HG02852 (cell line): Measurements from ENCODE around the gene ERLEC1.
"Not testable (repeated sequence)": the region's sequence is repeated elsewhere in the genome, so short reads cannot be mapped to it uniquely, and the experiment has no call there.

Experiments used
- ATAC-seq: cut with Tn5 transposase; IDR thresholded peaks from one replicate; pipeline ENCODE4 v1.9.1; 2021; ENCODE audit warnings: mild to moderate bottlenecking, moderate library complexity; ENCODE audit not compliant: unreplicated experiment

The ERLEC1 gene, protein sequence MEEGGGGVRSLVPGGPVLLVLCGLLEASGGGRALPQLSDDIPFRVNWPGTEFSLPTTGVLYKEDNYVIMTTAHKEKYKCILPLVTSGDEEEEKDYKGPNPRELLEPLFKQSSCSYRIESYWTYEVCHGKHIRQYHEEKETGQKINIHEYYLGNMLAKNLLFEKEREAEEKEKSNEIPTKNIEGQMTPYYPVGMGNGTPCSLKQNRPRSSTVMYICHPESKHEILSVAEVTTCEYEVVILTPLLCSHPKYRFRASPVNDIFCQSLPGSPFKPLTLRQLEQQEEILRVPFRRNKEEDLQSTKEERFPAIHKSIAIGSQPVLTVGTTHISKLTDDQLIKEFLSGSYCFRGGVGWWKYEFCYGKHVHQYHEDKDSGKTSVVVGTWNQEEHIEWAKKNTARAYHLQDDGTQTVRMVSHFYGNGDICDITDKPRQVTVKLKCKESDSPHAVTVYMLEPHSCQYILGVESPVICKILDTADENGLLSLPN

DNA sequence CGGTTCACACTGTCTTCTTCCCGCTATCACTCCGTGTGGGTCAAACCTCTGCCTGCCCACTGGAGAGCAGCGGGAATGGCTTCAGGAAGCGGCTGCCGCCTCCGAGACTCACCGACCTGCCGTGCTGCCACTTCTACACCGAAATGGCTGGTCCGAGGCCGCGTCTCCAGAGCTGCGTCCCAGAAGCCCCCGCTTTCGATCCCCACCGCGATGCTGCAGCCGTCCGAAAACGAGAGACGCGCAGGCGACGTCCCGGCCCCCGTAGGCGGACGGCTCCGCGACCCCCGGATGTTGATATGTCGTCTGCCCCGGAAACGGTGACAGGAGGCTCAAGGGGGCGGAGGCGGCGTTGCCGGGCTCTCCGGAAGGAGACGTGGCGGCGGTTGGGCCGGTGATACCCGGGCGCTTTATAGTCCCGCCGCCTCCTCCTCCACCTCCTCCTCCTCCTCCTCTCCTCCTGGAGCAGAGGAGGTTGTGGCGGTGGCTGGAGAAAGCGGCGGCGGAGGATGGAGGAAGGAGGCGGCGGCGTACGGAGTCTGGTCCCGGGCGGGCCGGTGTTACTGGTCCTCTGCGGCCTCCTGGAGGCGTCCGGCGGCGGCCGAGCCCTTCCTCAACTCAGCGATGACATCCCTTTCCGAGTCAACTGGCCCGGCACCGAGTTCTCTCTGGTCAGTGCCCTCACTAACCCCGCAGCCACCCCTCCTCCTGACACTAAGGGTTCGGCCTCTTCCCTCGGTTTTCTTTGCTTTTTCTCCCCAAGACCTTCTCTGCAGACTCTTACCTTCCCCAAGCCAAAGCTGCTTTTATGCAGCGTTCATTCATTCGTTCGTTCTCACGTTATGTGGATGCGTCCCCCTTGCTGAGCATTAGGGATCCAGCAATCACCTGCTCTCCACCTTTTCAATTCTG, at the start of gene ERLEC1, which contains the start of gene ASB3:
Gene ERLEC1 (plus strand): TSS at position 340 of the 909 bp plus-strand sequence. CDS start 167 bp downstream, at position 507.
Gene ASB3 (minus strand): TSS at position 249 of the 909 bp plus-strand sequence. CDS start 21,381 bp downstream, outside the sequence.
- ATAC-seq, result peak; percentile 94

DNA sequence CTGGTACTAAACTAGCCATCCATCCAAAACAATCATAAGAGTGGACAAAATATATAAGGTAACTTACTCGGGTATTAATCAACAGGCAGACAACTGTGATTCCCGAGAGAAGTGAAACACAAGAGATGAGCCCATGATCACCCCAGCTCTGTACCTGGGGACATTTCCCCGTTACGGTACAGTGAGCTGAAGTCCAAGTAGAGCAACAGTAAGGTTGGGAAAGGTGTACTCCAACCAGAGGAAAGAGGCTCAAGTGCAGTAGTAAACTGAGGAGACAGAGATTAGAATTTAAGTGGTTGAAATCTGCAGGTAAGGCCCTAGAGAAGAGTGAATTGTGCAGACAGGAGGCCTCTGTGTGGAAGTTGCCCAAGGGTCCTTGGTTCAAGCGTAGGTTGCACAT, 49.8 kb upstream of the ERLEC1 start:
- ATAC-seq, result no peak

DNA sequence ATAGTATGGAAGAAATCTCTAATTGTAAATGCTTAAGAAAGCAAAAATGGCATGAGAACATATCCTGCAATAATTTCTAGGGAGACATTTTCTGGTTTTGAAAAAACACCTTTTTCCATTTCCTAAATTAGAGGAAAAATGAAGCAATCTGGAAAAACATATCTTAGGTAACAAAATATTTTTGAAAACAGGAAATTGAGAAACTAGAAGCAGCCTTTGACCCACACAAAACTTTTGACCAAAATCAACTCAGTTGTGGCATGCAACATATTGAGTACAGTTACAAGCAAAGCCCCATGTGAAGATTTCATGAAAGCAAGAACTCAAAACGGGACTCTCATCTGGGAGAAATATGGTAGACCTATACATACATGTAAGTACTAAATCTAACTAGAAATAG, 47.8 kb upstream of the ERLEC1 start:
- no peak for ATAC-seq

DNA sequence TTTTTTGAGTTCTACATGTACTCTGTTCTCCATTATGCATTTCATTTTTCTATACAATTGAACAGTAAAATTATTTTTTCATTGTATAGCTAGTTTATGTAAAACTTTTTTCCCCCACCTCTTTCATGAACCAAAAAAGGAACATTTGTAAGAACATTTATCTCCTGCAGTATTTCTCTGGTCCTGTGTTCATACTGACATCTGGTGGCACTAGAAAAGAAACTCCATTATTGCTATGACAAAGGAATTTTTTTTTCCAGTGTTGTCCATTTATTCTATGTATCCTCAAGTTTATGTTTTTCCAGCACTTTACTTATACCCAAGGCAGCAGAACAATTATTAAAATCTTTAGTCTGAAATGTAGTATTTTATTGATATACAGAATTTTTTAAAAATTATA, 46.7 kb upstream of the ERLEC1 start:
- ATAC-seq, result no peak

DNA sequence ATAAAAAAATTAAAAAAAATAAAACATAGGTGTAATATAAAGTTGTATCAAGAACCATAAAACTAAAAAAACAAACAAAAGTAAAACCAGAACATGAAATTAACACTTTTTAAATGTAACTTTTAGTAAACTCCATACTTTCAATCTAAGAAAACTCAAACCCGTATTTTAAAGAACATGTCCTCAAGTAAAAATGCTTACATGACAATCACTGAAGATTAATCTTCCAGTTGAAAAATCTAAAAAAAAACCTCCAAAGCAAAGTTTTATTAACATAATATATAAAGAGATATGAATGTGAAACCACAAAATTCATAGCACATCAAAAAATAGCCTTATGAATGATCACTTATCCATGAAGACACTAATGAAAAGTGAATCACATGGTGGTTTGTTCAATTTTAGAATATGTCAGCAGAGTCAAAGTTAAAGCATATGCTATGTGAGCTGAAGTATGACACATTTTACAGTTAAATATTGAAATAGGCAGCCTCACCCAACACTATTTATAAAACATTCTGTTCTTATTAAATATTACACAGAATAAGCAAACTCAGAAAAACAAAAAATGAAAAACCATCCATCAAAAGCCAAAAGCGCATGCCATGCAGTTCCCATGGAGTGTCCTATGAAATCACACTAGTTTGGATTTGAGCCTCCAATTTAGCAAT, 42.3 kb upstream of the ERLEC1 start:
- no peak for ATAC-seq

DNA sequence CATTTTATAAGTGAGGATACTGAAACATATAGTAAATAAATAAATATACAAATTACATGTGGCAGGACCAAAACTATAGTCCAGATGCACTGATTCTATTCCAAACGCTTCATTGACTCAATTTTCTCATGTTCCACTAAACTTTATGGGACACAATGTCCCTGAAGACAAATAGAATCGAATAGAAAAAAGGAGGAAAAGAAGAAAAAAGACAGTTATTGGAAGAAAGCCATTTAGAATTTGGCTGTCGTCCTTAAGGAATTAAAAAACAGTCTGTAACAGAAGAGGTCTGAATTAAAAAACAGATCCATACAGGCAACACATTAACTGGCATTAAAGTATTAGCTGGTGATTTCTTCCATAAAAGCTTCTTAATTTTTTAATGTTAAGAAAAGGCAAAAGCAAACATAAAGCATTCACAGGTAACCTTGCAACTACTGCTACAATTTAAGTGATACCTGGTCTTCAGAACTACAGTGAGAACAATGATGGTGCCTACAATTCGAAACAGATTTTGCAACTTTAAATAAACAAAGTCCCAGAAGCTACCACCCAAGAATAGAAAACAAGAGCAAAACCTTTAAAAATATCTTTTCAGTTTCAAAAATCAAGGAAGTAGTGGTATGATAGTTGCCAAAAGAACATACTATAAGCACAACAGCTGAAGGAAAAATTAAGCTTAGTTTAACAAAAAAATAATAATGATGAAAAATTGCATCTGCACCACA, 36.6 kb upstream of the ERLEC1 start:
- no peak for ATAC-seq

DNA sequence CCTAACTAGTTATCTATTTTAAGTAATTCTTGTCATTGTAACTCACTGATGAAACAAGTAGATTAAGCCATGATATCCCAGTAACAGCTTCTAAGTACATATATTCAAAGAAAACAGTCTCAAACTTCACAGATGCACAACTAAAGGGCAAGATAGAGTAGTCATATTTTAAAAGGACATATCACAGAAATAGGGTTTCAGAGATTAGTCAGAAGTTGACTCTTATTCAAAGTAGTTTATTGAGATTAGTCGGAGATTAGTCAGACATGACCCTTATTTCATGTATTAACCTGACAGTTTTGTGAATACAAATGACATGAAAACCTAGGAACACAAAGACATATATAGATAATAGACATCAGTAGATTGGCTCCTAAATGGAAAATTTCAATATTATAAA, 35.1 kb upstream of the ERLEC1 start:
- ATAC-seq, result peak; percentile 92

DNA sequence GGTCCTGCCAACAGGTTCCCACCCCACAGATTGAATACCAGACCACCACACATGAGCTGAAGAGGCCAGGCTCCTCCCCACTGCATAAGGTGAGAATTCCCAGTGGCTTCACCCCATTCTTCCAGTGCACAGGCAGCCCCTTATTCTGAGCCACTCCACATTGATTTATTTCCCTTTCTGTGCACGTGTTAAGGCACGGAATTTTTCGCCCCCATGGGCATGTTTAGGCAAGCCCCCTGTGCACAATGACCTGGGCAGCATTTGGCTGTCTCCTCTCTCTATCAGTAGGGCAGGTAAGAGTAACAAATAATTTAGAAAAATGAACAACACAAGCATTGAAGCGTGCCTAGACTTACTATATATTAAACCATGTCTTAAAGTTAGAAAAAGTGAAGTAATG, 34.5 kb upstream of the ERLEC1 start:
- no peak for ATAC-seq

DNA sequence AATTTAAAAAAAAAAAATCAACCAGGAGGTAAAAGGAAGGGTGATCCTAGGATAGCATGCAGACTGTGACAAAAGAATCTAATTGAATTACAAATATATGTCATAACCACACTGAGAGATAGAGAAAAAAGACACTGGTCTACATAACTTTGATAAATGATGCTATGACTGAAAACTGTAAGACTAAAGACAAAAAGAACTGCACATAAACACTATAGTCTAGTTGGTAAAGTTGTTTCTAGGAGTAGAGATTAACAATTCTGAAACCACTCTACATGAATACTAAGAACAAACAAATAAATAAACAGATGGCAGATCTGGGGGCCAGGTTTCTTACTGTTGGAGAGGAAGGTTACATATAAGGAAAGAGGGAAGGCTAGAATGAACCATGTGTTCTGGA, 33.8 kb upstream of the ERLEC1 start:
- no peak for ATAC-seq

DNA sequence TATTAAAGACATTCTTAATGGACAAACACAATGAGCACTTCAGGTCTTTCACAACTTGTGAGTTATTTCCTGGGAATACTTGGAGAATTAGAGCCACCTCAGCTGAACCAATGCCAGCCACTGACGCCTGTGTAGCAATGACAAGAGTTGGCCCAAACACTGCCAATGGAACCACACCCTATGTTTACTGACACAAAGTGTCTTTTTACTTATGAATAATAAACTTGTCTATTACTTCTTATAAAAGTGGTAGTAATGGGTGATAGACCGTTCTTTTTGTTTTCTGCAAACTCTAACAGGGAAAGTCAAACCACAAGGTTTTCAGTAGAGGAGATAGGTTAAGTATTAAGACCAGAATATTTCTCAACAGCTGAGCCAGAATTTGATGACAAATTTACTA, 31.7 kb upstream of the ERLEC1 start:
- ATAC-seq, result no peak

DNA sequence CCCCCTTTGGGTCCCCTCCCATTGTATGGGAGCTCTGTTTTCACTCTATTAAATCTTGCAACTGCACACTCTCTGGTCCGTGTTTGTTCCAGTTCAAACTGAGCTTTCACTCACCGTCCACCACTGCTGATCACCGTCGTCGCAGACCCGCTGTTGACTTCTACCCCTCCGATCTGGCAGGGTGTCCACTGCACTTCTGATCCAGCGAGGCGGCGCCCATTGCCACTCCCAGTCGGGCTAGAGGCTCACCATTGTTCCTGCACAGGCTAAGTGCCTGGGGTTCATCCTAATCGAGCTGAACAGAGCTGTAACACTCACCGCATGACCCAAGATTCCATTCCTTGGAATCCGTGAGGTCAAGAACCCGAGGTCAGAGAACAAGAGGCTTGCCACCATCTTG, 30.2 kb upstream of the ERLEC1 start:
- no peak for ATAC-seq

DNA sequence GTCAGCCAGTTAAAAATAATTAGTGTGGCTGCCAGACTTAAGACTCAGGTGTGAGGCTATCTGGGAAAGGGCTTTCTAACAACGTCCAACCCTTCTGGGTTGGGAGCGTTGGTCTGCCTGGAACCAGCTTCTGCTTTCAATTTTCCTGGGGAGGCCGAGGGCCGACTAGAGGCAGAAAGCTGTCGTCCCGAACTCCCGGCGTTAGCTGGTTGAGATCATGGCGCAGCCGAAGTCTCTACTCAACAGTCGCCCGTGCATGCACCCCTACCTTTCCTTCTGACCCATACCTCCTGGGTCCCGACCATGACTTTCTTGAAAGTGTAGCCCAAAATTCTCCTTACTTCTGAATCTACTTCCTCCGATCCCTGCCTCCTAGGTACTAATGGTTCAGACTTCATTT, 29.6 kb upstream of the ERLEC1 start:
- not testable (repeated sequence) for ATAC-seq

DNA sequence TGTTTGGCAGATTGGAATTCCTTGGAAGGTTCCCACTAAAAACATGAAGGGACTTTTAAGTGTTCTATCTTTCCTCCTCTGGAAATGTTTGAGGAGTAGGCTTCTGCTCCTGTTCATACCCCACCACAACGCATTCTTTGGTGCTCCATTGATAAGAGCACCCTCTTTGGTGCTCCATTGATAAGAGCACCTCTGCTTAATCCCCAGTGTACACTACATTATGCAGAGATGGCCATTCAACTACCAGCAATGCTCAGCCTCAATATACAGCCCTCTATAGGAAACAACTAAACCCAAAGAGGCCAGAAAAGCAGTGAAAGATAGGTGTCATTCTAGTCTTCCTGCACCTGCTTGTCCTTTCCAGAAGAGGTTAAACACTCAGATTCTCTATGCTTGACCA, 21.1 kb upstream of the ERLEC1 start:
- ATAC-seq, result no peak

DNA sequence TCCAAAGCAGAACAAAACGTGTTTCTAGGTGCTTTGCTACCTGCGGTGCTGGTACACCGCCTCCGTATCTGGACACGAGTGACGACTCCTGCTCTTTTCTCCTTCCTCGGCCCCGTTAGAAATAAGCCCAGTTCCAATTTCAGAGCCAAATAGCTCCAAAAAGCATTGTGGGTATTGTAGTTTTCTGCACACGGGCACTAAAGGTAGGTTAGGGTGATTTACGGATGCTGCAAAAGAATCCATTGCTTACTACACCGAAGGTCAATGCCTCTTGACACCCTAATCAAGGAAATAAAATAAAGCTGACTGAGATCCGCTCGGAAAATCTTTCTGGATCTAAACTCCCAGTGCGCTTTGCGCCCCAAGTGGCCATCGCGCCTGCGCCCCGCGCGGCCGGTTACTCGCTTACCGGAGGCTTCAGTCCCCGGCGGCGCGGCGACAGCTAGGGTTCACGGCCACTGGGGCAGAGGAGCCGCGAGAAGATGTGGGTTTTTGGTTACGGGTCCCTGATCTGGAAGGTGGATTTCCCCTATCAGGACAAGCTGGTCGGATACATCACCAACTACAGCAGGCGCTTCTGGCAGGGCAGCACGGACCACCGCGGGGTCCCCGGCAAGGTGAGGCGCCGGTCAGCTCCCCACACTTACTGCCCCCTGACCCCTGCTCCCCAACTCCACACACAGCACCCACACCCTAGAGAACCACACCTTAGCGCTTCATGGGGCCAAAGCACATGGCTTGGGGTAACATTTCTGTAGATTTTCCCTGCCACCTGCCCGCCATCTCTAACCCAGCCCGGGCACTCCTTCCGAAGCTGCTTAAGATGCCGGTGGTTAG, 19.2 kb upstream of the ERLEC1 start, which contains the start of gene CHAC2:
Gene CHAC2 (plus strand): TSS at position 400 of the 837 bp plus-strand sequence. CDS start 83 bp downstream, at position 483.
- ATAC-seq, result peak; percentile 94

DNA sequence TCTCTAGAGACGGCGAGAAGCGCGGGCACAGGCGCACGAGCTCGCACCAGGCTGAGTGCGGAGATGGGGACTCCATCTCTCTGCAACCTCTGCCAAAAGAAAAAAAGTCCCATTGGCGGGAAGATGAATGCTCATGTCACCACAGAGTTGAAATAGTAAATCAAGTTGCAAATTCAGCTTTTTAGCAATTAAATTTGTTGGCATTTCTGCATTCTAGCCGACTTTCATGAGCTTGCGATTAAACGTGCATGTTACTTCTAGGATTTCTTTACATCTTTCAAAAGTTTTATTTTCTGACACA, 18.7 kb upstream of the ERLEC1 start:
- peak; percentile 43 for ATAC-seq

DNA sequence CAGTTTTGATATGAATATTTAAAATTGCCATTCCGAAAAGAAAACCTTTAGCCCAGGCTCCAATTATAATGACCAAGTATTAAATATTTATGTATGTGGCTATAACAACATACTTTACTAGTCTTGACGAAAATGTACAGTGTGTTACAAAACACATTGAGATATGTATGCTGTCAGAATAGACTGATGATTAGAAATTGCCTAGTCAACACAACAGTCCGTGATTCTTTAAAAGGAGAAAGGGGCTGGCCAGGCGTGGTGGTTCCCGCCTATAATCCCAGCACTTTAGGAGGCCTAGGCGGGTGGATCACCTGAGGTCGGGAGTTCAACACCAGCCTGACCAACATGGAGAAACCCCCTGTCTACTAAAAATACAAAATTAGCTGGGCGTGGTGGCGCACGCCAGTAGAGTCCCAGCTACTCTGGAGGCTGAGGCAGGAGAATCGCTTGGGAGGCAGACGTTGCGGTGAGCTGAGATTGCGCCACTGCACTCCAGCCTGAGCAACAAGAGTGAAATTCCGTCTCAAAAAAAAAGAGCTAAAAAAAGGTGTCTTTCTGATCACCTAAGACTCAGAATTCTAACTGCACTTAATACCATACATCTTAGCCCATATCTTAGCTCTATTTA, 17.4 kb upstream of the ERLEC1 start:
- ATAC-seq, result no peak

DNA sequence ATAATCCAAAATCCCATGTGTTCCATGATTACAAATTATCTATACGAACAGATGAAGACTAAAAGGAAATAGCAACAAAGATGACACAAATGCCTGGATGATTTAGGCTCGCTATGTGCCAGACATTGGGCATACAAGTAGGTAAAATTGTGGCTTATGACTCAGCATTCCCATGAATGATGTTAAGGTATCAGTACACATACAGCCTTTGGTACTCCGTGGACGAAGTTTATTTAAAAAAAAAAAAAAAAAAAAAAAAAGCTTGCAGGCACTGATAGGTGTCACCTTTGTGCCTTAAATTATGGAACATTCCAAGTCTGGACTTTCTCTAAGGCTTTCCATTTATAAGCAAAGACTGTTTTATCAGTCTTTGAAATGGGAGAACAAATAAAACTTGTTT, 16.6 kb upstream of the ERLEC1 start:
- no peak for ATAC-seq

DNA sequence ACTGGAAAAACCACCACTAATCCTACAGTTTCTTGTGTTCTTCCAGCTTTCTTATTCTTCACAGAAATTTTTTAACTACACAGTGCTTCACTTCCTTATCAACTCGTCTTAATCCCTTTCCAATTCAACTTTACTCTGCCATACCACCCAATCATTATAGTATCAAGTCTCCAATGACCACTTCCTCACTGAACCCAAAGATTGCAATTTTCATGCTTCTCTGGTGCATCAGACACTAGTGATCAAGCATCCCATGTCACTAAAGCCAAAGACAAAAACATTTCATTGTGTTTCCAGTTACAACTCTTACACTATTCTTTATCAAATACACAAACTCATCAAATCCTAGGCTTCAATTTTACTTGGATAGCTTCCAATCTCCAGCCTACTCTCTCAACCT, 9.7 kb upstream of the ERLEC1 start:
- ATAC-seq, result no peak

DNA sequence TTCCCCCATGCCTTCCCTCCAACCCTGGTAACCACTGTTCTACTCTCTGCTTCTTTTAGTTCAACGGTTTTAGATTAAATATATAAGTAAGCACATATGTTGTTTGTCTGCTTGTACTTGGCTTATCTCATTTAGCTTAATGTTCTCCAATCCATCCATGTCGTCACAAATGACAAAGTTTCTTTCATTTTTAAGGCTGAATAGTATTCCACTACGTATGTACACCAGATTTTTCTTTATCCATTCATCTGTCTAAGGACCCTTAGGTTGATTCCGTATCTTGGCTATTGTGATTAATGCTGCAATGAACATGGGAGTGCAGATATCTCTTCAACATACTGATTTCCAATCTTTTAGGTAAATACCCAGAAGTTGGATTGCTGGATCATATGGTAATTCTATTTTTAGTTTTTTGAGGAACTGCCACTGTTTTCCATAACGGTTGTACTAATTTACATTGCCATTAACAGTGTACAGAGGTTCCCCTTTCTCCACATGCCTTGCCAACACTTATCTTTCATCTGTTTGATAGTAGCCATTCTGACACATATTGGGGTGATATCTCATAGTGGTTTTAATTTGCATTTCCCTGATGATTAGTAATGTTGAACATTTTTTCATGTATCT, 8.2 kb upstream of the ERLEC1 start:
- ATAC-seq, result no peak
